Osteocyte (in vitro differentiated cells): Measurements from ENCODE around the gene PHLPP1. TPM values are rescaled to one million over a fixed set of nuclear protein-coding genes. Genes with fewer than 3 reads are reported as not detected.
A peak's percentile ranks its signal among the peaks of the same experiment; 100 is the strongest.

Source experiments
- DNase-seq: peaks from one replicate; pipeline ENCODE4 v3.0.0; 2021; ENCODE audit warnings: mixed read lengths; ENCODE audit not compliant: unreplicated experiment; ENCODE audit errors: extremely low spot score
- H3K27ac Mint-ChIP-seq: one replicate; pipeline ENCODE4 v1.8.0; 2021; ENCODE audit warnings: mild to moderate bottlenecking, mixed read lengths; ENCODE audit not compliant: unreplicated experiment
- H3K27me3 Mint-ChIP-seq: one replicate; pipeline ENCODE4 v1.8.0; 2021; ENCODE audit warnings: mixed read lengths; ENCODE audit not compliant: unreplicated experiment
- H3K36me3 Mint-ChIP-seq: one replicate; pipeline ENCODE4 v1.8.0; 2021; ENCODE audit warnings: mixed read lengths; ENCODE audit not compliant: unreplicated experiment
- H3K4me1 Mint-ChIP-seq: one replicate; pipeline ENCODE4 v1.8.0; 2021; ENCODE audit warnings: mixed read lengths; ENCODE audit not compliant: unreplicated experiment
- H3K4me3 Mint-ChIP-seq: one replicate; pipeline ENCODE4 v1.8.0; 2021; ENCODE audit warnings: mild to moderate bottlenecking, moderate library complexity, mixed read lengths; ENCODE audit not compliant: unreplicated experiment
- H3K9me3 Mint-ChIP-seq: one replicate; pipeline ENCODE4 v1.8.0; 2021; ENCODE audit warnings: mixed read lengths; ENCODE audit not compliant: unreplicated experiment
- CTCF ChIP-seq: fragments of 200-600 bp; sonication (generic); IDR thresholded peaks from 2 replicates; pipeline ENCODE4 v1.5.0; 2021; ENCODE audit warnings: antibody characterized with exemption, mild to moderate bottlenecking, moderate library complexity
- long read RNA-seq: library from polyadenylated mRNA; unstranded; transcript quantifications from one replicate; pipeline ENCODE4 v2.0.0, GENCODE V29; 2021
- total RNA-seq: library from RNA; stranded (reverse); gene quantifications from 2 replicates; pipeline ENCODE4 v1.2.1, GENCODE V29; 2021

PHLPP1 gene
- total RNA-seq, result 19.6 and 22.7 TPM in 2 replicates
- long read RNA-seq, partial matches to known transcripts, result 14 of 20 reads
- long read RNA-seq, other reads (novel, unspliced or antisense), result 6 of 20 reads

- TF ChIP-seq CTCF, result no peak
- H3K27me3 Mint-ChIP-seq, result no peaks in the 10 kb centered on the region
- H3K4me3 Mint-ChIP-seq, result peak within 1 kb of the TSS; percentile 78
- peaks cover 29% of the 10 kb centered on the region for H3K4me1 Mint-ChIP-seq
- no peak for DNase-seq
- no peaks in the 10 kb centered on the region for H3K9me3 Mint-ChIP-seq
- no peaks in the 10 kb centered on the region for H3K36me3 Mint-ChIP-seq
- H3K27ac Mint-ChIP-seq, result peak within 1 kb of the TSS; percentile 98
These were observed at the start of gene PHLPP1 for GRCh38 chr18:62715436-62715758. TSS of gene PHLPP1 (plus strand) at chr18:62715541. CDS start at chr18:62715684, 143 bp downstream.

GRCh38 chr18:62669225-62669624 is 46.1 kb upstream of the PHLPP1 start:
- peaks cover 11% of the 10 kb centered on the region for H3K9me3 Mint-ChIP-seq
- peaks cover 18% of the 10 kb centered on the region for H3K4me1 Mint-ChIP-seq
- no peak for TF ChIP-seq CTCF
- no peaks in the 10 kb centered on the region for H3K27me3 Mint-ChIP-seq
- H3K4me3 Mint-ChIP-seq, result no peak overlapping the region
- H3K36me3 Mint-ChIP-seq, result no peaks in the 10 kb centered on the region
- H3K27ac Mint-ChIP-seq, result no peak overlapping the region
- DNase-seq, result no peak

- Mint-ChIP-seq H3K4me1 (peaks cover 16% of the 10 kb centered on the region), H3K36me3 (no peaks in the 10 kb centered on the region), H3K27ac (no peak overlapping the region), H3K27me3 (no peaks in the 10 kb centered on the region), H3K9me3 (peaks cover 11% of the 10 kb centered on the region), H3K4me3 (no peak overlapping the region)
- no peak for TF ChIP-seq CTCF
- no peak for DNase-seq
These were observed 44.8 kb upstream of the PHLPP1 start for GRCh38 chr18:62670573-62670972.

GRCh38 chr18:62672600-62672999 is 42.7 kb upstream of the PHLPP1 start:
- Mint-ChIP-seq H3K4me1 (peaks cover 16% of the 10 kb centered on the region), H3K36me3 (peaks cover 2% of the 10 kb centered on the region), H3K27ac (peak overlapping the region; percentile 8), H3K9me3 (peaks cover 11% of the 10 kb centered on the region), H3K4me3 (no peak overlapping the region), H3K27me3 (peaks cover 11% of the 10 kb centered on the region)
- no peak for DNase-seq
- no peak for TF ChIP-seq CTCF

- Mint-ChIP-seq H3K27ac (no peak overlapping the region), H3K4me1 (peaks cover under 1% of the 10 kb centered on the region), H3K27me3 (peaks cover 14% of the 10 kb centered on the region), H3K36me3 (peaks cover 2% of the 10 kb centered on the region), H3K4me3 (no peak overlapping the region), H3K9me3 (no peaks in the 10 kb centered on the region)
- no peak for TF ChIP-seq CTCF
- no peak for DNase-seq
These were observed 36.4 kb upstream of the PHLPP1 start for GRCh38 chr18:62678847-62679485.
